ENCODE data around the gene PPT1.
"Not testable (repeated sequence)": the region's sequence is repeated elsewhere in the genome, so short reads cannot be mapped to it uniquely, and the experiment has no call there.

The PPT1 gene

DNA sequence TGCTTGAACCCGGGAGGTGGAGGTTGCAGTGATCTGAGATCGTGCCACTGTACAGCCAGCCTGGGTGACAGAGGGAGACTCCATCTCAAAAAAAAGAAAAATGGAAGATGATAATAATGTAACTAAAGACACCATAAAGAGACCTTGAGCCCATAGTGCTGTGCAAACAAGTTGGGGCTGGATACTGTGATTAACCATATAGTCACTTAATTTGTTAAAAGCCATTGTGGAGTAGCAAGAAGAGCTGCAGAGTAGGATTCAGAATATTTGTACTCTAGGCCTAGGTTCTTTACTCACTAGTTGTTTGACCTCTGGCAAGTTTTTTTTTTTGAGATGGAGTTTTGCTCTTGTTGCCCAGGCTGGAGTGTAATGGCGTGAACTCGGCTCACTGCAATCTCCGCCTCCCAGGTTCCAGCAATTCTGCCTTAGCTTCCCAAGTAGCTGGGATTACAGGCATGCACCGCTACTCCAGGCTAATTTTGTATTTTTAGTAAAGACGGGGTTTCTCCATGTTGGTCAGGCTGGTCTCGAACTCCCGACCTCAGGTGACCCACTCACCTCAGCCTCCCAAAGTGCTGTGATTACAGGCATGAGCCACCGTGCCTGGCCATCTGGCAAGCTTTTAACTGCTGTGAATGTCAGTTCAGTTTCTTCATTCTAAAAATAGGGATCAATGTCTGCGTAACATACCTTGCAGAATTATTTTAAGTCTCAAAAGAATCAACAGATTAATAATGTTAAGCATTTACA lies 43.7 kb downstream of the PPT1 start:
- DNase-seq, result no peak

DNA sequence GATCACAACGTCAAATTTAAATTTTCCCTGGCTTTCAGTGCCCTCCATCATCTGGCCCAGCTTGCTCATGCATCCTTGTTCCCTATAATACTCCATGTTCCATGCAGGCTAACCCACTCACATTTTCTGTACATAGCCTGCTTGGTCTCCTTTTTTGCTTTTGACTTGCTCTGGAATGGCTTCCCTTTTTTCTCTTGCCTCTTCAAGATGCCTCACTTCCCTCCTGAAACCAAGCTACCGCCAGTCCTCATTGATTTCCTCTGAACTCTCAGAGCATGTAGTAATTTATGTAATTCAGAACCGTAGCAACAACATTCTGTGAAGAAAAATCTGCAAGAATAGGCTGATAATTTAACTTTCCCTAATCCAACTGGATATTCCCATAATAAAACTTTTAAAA lies 46.2 kb downstream of the PPT1 start:
- DNase-seq, result peak; percentile 12

DNA sequence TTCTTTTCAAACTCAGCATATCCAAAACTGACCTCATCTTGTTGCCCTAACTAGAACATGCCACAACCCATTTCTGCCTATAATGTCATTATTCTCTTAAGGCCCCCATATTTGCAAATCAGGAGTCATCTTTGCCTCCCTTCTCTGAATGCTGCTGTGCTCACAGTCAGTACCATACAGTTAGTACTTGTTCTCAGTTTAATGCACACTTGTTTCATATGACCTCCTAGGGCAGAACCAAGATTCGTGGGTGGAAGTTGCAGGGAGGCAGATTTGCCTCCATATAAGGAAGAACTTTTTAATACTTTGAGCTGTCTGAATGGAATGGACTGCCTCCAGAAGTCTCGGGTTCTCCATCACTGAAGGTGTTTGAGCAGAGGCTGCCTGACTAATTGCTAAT lies 47.3 kb downstream of the PPT1 start:
- no peak for DNase-seq

DNA sequence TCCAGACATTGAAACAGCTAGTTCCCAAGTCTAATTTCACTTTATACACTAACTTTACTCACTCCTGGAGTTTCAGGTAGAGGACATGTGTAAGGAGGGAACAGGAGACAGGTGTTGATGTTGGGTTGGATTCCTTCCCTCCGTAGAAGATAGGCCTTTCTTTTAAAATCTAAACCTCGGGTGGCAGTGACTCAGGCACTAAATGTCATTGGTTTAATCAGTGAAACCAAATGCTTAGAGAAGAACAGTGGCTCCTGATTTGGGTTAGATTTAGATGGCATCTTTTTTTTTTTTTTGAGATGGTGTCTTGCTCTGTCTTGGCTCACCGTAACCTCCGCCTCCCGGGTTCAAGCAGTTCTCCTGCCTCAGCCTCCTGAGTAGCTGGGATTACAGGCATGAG lies 49.3 kb downstream of the PPT1 start:
- no peak for DNase-seq

DNA sequence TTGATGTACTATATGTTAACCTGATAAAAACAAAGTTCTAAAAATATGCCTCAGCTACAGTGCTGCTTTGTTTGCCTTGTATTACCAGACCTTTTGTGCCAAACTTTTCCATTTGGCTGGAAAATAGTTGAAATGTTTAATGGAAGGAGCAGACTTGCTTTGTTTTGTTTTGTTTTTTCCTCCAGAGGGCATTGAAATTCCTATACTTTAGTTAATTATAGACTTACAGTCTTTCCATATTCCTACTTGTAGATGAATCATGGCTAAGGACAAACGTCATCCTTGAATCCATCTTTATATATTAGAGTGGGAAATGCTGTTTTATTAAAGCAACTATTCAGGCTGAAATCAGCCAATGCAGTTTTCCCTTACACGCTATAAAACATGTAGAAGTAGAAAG lies 49.8 kb downstream of the PPT1 start:
- no peak for DNase-seq

DNA sequence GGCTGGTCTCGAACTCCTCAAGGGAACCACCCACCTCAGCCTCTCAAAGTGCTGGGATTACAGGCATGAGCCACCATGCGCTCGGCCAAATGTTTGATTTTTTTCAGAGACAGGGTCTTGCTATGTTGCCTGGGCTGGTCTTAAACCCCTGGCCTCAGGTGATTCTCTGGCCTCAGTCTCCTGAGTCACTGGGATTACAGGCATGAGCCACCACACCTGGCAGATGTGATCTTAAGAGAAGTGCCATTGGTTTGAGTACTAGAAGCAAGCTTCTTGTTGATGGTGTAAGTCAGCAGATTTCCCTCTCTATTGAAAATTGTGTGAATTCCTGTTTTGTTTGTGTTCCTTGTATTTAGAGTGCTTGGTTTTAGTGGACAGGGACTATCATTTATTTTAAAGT lies 51.3 kb downstream of the PPT1 start:
- no peak for DNase-seq

DNA sequence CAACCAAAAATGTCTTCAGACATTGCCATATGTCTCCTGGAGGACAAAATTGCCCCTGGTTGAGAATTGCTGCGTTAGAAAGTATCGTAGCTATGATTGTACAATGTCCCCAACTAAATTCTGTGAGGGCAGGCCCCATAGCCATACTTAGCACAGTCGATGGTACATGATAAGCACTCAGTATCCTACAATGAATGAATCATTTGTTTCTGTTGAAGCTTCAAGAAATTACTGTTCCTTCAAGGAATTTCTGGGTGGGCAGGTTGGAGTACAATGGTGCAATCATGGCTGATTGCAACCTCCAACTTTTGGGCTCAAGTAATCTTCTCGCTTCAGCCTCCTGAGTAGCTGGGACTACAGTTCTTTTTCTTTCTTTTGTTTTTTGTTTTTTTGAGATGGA lies 51.9 kb downstream of the PPT1 start:
- DNase-seq, result no peak

DNA sequence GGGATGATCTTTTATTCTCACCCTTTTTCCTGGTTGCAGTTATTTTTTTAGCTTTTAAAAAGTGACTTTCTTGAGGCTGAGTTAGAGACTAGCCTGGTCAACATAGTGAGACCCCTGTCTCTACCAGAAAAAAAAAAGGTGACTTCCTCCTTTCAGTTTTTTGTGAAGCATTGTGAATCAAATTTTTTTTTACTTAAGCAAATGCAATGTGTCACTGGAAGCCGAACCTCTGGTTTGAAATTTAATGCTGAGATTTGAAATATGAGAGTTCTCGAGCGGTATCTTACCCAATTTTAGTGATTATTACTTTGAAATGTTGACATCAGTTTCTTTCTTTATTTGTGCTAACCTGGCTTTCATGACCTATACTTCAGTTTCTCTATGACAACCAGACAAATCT lies 52.9 kb downstream of the PPT1 start:
- DNase-seq, result no peak

DNA sequence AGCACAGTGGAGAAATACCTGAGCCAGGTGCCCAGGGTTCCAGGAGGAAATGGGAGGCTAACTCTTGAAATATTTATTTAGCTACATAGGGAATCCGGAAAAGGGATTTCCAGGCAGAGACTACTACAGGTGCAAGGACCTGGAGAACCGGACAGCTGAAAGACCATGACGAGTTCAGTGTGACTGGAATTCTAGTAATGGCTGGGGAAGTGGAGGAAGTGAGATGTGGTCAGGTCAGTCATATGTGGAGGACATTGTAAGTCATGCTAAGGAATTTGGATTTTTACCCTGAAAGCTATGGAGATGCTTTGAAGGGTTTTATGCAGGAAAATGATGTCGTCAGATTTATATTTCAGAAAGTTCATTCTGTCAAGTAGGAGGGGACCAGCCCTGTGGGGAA lies 54.7 kb downstream of the PPT1 start:
- no peak for DNase-seq

DNA sequence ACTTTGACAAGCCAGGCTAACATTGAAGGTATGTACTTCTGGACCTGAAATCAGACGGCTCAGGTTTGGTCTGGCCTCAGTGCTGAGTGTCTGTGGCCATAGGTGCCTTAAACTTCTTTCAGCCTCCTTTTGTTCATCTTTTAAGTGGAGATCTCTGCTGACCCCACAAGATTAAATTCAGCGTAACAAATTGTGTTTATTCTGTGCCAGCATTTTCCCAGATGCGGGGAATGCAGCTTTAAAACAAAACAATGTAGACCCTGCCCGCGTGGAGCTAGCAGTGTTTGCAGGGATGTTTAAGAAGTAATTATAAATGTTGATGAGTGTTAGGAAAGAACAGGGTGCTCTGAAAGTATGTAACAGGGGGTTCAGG lies 55.6 kb downstream of the PPT1 start:
- no peak for DNase-seq

DNA sequence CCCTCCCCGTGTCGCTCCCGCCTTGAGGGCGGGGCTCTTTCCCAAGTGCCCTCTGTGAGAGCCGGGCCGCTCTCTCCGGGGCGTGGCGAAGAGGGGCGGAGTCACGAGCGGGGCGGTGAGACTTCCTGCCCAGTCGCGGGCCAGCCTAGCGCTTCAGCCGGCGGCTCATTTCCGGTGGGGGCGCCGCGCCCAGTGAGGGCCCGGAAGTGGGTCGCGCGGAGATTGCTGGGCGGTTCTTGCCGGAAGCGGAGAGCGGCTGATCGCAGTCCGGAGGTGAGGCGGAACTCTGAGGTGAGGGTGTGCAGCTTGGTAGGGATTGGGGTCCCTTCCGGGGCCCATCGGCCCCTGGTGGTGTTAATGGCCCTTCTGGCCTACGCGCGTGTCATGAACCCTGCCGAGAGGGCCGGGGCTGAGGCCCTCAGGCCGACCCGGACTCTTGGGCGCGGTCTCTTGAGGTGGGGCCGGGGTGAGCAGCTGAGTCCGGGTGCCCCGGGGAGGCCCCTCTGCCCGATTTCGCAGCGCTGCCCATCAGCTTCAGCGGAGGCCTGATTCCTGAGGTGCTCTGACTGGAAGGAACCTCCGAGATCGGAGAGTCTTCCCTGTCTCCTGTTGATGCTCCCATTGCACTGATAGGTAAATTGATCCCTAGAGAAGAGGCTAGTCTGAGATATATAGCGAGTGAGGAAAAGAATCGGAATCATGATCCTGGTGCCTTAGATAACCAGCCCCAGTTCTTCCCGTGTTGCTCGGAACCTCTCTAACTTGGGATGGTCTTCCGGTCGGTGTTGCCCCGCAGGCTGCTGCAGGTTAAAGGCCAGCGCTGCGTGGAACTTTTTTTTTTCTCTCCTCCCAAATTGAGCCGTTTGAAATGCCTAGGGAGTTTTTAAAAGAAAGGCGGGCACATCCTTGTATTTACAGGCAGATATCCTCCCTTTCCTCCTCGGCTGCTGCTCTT lies 56.3 kb downstream of the PPT1 start, which contains the start of gene CAP1:
Gene CAP1, plus strand, starts transcription at position 219 of the 955 bp plus-strand sequence. CDS start 18,618 bp downstream, outside the sequence.
- DNase-seq, result peak; percentile 90

DNA sequence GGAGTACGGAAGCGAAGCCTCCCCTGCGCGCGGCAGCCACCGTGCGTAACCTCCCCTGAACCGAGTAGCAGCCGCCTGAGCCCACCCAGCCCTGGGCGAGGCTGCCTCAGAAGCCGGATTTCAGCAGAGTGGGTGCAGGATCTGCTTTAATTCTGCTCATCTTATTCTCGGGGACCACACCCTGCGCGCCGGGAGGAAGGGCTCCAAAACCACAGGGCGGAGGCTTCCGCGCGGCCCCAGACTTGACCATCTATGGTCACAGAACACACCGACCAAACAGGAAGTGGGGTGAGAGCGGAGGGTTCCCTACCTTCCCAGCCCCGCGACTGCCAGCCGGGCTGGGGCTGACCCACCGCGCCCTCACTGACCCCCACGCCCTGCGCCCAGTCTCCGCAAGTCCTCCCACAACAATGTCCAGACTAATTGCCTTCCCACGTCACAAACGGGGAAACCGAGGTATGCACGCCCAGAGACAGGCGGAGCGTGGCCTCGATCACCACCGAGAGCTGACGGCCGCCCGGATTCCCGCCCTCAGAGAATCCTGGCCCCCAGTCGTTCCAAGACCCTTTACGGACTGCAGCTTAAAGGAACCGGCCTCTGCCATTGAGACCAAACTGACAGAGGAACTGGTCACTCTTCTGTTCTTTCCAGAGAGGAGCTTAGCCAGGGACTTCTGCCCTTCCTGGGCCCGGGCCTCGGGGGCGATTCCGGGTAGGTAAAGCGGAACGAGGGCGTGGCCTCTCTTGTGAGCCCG lies 57.1 kb downstream of the PPT1 start:
- peak; percentile 71 for DNase-seq

DNA sequence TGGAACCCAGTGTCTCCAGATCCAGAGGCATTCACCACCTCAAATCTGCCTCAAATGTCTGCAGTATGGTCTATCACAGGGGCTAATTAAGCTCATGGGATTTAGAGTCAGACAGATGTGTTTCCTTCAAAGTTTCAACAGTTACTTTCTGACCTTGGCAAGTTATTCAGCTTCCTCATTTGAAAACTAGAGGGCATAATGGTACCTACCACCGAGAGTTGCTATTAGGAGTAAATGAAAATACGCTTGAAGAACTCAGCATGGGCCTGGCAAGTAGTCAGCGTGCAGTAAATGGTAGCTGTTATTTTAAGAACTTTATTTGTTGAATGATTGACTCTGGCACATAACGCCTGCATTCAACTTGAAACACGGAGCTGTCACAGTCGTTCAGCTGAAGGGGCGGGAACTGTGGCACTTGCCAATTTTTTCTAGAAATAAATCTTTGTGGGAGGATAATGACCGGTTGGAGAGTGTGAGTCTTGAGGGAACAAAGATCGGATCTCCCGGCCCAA lies 57.8 kb downstream of the PPT1 start:
- peak; percentile 87 for DNase-seq

DNA sequence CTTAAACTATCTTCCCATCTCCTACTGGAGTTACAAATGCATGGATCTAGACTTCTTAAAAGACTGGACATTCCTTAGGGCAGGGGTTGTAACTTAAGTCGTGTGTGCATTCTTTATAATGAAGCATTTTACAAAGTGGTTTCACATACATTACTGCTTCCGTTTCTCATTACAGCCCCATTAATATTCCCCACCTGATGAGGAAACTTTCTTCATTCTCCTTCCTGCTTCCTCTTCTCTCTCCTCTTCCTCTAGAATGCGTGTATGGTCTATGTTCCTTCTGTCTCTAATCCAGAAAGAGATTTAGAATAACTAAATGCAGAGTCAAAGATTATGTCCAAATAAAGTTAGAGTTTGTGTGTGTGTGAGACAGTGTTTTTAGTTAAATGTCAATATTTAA lies 58.4 kb downstream of the PPT1 start:
- DNase-seq, result peak; percentile 61

DNA sequence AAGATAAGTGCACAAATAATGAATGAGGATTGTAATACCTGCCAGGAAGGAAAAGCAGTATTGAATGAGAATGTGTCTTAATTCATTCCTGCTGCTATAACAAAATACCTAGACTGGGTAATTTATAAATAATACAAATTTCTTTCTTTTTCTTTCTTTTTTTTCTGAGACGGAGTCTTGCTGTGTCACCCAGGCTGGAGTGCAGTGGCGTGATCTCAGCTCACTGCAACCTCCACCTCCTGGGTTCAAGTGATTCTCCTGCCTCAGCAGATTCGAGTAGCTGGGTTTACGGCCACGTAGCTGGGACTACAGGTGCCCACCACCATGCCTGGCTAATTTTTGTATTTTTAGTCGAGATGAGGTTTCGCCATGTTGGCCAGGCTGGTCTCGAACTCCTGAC lies 59.8 kb downstream of the PPT1 start:
- not testable (repeated sequence) for DNase-seq

DNA sequence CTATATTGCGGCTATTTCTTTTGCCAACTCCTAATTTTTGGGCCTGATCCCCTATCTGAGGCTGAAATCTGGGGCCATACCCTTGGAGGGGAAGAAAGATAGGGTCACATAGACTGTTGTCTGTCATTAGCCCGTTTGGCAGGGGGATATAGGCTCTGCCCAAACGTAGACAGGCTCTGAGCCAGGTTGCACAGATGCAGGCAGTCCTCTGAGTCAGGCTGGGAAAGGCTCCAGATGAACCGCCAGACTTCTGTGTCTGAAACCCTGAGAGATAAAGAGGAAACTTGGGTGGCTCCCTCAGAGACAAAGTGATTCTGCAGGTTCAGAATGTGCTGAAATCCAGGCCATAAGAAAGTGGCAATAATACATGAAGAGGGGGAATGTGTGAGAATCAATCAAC lies 60.5 kb downstream of the PPT1 start:
- peak; percentile 47 for DNase-seq

DNA sequence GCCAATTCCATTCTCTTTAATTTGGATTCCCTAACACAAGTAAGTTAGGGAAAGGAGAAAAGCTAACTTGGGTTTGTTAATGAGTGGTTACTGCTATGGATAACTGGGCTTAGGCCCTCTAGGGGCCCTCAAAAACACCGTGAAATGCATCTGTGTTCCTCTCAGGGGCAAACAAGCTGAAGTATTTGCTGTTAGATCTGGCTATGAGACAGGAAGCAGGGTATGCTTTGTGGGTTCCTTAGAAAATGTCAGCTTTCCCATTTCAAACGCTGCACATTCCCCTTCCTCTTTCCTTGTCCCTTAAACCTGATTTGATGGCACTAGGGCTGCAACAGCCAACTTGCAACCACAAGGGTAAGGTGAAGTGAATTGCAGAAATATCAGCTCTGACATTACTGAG lies 62.2 kb downstream of the PPT1 start:
- peak; percentile 48 for DNase-seq

DNA sequence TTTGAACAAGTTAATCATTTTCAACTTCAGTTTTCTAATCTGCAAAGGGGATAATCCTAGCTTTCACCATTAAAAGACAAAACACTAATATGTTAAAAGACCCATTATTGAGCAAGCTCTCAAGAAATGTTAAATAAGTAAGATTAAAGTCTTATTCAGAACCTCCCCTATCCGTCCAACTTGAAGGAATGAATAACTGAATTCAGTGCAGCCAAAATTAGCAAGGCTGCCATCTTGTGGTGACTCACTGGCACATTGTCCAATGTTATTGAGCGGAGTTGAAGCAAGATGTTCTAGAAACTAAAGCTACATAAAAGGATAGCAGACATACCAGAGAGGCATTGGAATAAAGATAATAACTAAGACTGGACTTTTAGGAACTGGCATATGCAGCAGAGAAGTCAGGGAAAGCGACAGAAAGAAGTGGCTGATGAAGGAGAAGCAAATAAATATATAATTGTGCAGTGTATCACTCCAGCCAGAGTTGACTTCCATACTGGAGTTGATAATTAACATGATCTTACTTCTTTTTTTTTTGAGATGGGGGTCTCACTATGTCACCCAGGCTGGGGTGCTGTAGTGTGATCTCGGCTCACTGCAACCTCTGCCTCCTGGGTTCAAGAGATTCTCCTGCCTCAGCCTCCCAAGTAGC lies 64.7 kb downstream of the PPT1 start:
- DNase-seq, result peak; percentile 17

DNA sequence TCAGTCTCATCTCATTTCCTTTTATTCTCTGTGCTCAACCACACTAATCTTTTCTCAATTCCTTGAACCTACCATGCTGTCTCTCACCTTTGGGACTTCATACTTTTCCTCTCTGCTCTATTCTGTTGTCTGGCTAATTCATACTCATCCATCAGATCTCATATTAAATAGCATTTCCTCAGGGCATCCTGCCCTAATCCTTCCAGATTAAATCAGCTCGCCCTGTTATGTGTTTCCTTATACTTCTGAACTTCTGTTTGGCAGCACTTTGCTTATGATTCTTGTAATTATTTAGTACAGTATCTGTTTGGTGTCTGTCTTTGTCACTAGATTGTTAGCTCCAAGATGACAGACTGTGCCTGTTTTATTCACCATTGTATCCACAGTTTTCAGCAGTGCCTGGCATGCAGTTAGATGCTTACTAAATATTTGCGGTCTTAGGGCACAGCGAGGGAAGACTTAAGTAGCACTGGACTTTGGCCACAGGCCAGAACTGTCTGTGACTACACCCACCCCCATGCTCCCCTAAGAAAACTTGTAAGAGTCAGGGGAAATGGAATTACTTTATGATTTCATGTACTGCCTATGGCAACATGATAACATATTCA lies 66.4 kb downstream of the PPT1 start:
- no peak for DNase-seq

DNA sequence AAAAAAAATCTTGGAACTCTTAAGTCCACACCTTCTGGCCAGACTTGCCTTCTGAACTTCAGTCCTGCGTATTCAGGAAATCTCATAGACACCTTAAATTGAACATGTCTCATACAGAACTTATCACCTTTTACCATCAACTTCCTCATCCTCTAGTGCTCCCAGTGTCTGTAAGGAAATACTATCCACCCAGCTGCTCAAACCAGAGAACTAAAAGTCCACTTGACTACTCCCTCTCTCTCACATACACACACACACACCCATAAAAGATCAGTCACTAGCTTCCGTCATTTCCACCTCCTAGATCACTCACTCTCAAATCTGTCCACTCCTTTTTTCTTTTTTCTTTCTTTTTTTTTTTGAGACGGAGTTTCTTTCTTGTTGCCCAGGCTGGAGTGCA lies 67.4 kb downstream of the PPT1 start:
- DNase-seq, result peak; percentile 68

DNA sequence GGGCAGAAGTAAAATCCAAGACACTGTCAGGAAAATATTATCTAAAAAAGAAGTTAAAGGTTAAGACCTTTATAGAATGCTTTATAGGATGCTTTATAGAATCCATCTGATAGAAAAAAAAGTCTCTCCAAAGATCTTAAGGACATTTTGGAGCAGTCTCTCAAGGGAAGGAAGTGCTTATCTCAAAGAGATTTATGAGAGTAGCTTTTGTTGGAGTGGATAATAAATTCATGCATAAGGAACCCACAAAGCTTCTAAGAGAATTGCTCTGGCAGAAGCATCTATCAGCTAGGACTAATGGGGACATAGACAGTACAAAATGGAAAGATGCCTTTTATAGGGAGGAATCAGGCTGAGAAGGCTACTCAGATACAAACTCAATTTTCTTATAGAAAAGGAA lies 69.4 kb downstream of the PPT1 start:
- no peak for DNase-seq

DNA sequence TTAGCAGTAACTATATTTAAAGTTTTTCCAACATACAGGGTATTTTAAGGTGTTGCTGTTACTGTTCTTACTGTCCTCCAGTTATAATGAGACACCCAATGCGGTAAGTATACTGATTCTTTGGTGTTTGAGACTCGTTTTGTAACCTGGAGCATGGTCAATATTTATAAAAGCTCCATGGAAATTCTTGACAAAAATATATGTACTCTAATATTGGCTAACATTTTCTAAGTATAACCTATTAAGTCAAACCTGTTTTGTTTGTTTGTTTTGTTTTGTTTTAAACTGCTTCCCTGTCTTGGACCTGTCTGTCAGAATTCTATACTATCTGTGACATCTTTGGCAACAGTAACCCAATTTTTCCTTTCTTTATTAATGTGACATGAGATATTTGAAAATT lies 72.4 kb downstream of the PPT1 start:
- DNase-seq, result no peak

Measured in GF-D8 (cell line).